Immature natural killer cell (primary cell): Measurements from ENCODE around the gene INPP4A. TPM values are rescaled to one million over a fixed set of nuclear protein-coding genes. Genes with fewer than 3 reads are reported as not detected.
A peak's percentile ranks its signal among the peaks of the same experiment; 100 is the strongest.

ENCODE experiments used
- DNase-seq, 3 donors: peaks; one replicate each; pipeline ENCODE4 v3.0.0; 2022; ENCODE audit warnings: mixed read lengths in 1 of 3
- H3K27ac Mint-ChIP-seq, 6 donors: one replicate each; pipeline ENCODE4 v1.8.0; 2020; ENCODE audit warnings: mixed read lengths in 6 of 6, mild to moderate bottlenecking in 5 of 6, inconsistent platforms in 4 of 6, moderate library complexity in 3 of 6
- H3K27me3 Mint-ChIP-seq, 3 donors: one replicate each; pipeline ENCODE4 v1.8.0; 2020 to 2021; ENCODE audit warnings: low read depth in 3 of 3, mild to moderate bottlenecking in 3 of 3, mixed read lengths in 3 of 3, moderate library complexity in 3 of 3, inconsistent platforms in 1 of 3
- H3K36me3 Mint-ChIP-seq, 3 donors: one replicate each; pipeline ENCODE4 v1.8.0; 2020; ENCODE audit warnings: mixed read lengths in 3 of 3, inconsistent platforms in 2 of 3, mild to moderate bottlenecking in 2 of 3
- H3K4me1 Mint-ChIP-seq, 2 donors: one replicate each; pipeline ENCODE4 v1.8.0; 2020; ENCODE audit warnings: inconsistent platforms in 2 of 2, mild to moderate bottlenecking in 2 of 2, mixed read lengths in 2 of 2, moderate library complexity in 1 of 2
- H3K4me3 Mint-ChIP-seq, 5 donors: one replicate each; pipeline ENCODE4 v1.8.0; 2020; ENCODE audit warnings: mild to moderate bottlenecking in 5 of 5, mixed read lengths in 5 of 5, inconsistent platforms in 3 of 5, moderate library complexity in 3 of 5
- H3K9me3 Mint-ChIP-seq, 6 donors: one replicate each; pipeline ENCODE4 v1.8.0; 2020; ENCODE audit warnings: mild to moderate bottlenecking in 6 of 6, mixed read lengths in 6 of 6, inconsistent platforms in 4 of 6, moderate library complexity in 3 of 6
- polyA plus RNA-seq, 3 donors: library from polyadenylated mRNA; unstranded; fragments of 300-500 nt; fragmentation: Illumina TruSeq; gene quantifications; one replicate each; pipeline ENCODE4 v1.2.3, GENCODE V29; 2021

Gene INPP4A
- polyA plus RNA-seq, 3 donors from 2014 or later = 34.1 to 101 (median 35.0) TPM

GRCh38 chr2:98458667-98459380 lies 14.2 kb downstream of the INPP4A start:
- peaks cover 0 to 13% (median 6%) of the 10 kb centered on the region in 3 donors for H3K36me3 Mint-ChIP-seq
- no peak for DNase-seq
- peak overlapping the region; percentile 78 to 92 (median 81) for H3K4me3 Mint-ChIP-seq
- H3K27me3 Mint-ChIP-seq = peaks cover 0 to 14% (median 3%) of the 10 kb centered on the region in 3 donors
- H3K27ac Mint-ChIP-seq = peak overlapping the region; percentile 95 to 99 (median 96)
- H3K4me1 Mint-ChIP-seq = peaks cover 93 to 94% of the 10 kb centered on the region in 2 donors
- H3K9me3 Mint-ChIP-seq = no peaks in the 10 kb centered on the region

- Mint-ChIP-seq H3K4me3 (peak overlapping the region; percentile 78 to 92 (median 86)), H3K36me3 (peaks cover 0 to 13% (median 6%) of the 10 kb centered on the region in 3 donors), H3K9me3 (no peaks in the 10 kb centered on the region), H3K27ac (peak overlapping the region; percentile 96 to 99 (median 97)), H3K27me3 (peaks cover 0 to 16% (median 3%) of the 10 kb centered on the region in 3 donors), H3K4me1 (peaks cover 93 to 94% of the 10 kb centered on the region in 2 donors)
- no peak for DNase-seq
These were observed 15.0 kb downstream of the INPP4A start for GRCh38 chr2:98459496-98460175.

GRCh38 chr2:98460573-98461497 lies 16.2 kb downstream of the INPP4A start:
- peak overlapping the region; percentile 96 to 99 (median 97) for H3K27ac Mint-ChIP-seq
- H3K9me3 Mint-ChIP-seq = no peaks in the 10 kb centered on the region
- H3K36me3 Mint-ChIP-seq = peaks cover 0 to 10% (median 4%) of the 10 kb centered on the region in 3 donors
- peak overlapping the region; percentile 78 to 92 (median 86) for H3K4me3 Mint-ChIP-seq
- peak; percentile 61 to 72 (median 68) for DNase-seq
- H3K4me1 Mint-ChIP-seq = peaks cover 93 to 94% of the 10 kb centered on the region in 2 donors
- peaks cover 4 to 21% (median 5%) of the 10 kb centered on the region in 3 donors for H3K27me3 Mint-ChIP-seq

- peak overlapping the region; percentile 96 to 99 (median 97) for H3K27ac Mint-ChIP-seq
- peak overlapping the region; percentile 55 to 92 (median 81) for H3K4me3 Mint-ChIP-seq
- H3K4me1 Mint-ChIP-seq = peaks cover 94 to 95% of the 10 kb centered on the region in 2 donors
- no peak for DNase-seq
- H3K36me3 Mint-ChIP-seq = peaks cover 0 to 8% (median 3%) of the 10 kb centered on the region in 3 donors
- no peaks in the 10 kb centered on the region for H3K9me3 Mint-ChIP-seq
- peaks cover 5 to 22% (median 7%) of the 10 kb centered on the region in 3 donors for H3K27me3 Mint-ChIP-seq
These were observed 16.9 kb downstream of the INPP4A start for GRCh38 chr2:98461498-98462049.

GRCh38 chr2:98463081-98463481 lies 18.4 kb downstream of the INPP4A start:
- DNase-seq = no peak
- peaks cover 0 to 7% (median 3%) of the 10 kb centered on the region in 3 donors for H3K36me3 Mint-ChIP-seq

GRCh38 chr2:98463551-98463971 lies 18.9 kb downstream of the INPP4A start:
- Mint-ChIP-seq H3K4me3 (peak overlapping the region; percentile 84 to 92 (median 87)), H3K36me3 (peaks cover 0 to 7% (median 0%) of the 10 kb centered on the region in 3 donors), H3K9me3 (no peaks in the 10 kb centered on the region), H3K27ac (peak overlapping the region; percentile 93 to 98 (median 96)), H3K4me1 (peaks cover 94 to 96% of the 10 kb centered on the region in 2 donors), H3K27me3 (peaks cover 7 to 25% (median 15%) of the 10 kb centered on the region in 3 donors)
- no peak for DNase-seq

More at GRCh38 chr2:98463081-98463481, 18.4 kb downstream of the INPP4A start:
- peaks cover 94 to 96% of the 10 kb centered on the region in 2 donors for H3K4me1 Mint-ChIP-seq
- peak overlapping the region; percentile 84 to 92 (median 87) for H3K4me3 Mint-ChIP-seq
- H3K27ac Mint-ChIP-seq = peak overlapping the region; percentile 93 to 98 (median 96)
- no peaks in the 10 kb centered on the region for H3K9me3 Mint-ChIP-seq
- peaks cover 7 to 25% (median 14%) of the 10 kb centered on the region in 3 donors for H3K27me3 Mint-ChIP-seq

- DNase-seq = peak; percentile 58 to 66 (median 65)
- Mint-ChIP-seq H3K4me1 (peaks cover 94 to 96% of the 10 kb centered on the region in 2 donors), H3K36me3 (peaks cover 0 to 7% (median 0%) of the 10 kb centered on the region in 3 donors), H3K4me3 (peak overlapping the region; percentile 84 to 92 (median 87)), H3K27ac (peak overlapping the region; percentile 93 to 98 (median 96)), H3K9me3 (no peaks in the 10 kb centered on the region), H3K27me3 (peaks cover 7 to 29% (median 17%) of the 10 kb centered on the region in 3 donors)
These were observed 19.5 kb downstream of the INPP4A start for GRCh38 chr2:98463988-98464771.

- Mint-ChIP-seq H3K4me3 (peak overlapping the region; percentile 84 to 92 (median 87)), H3K4me1 (peaks cover 93 to 96% of the 10 kb centered on the region in 2 donors), H3K36me3 (peaks cover 0 to 7% (median 3%) of the 10 kb centered on the region in 3 donors), H3K27me3 (peaks cover 7 to 29% (median 19%) of the 10 kb centered on the region in 3 donors), H3K9me3 (no peaks in the 10 kb centered on the region), H3K27ac (peak overlapping the region; percentile 93 to 98 (median 96))
- peak; percentile 75 to 76 (median 75) for DNase-seq
These were observed 20.2 kb downstream of the INPP4A start for GRCh38 chr2:98464772-98465310.

GRCh38 chr2:98465456-98466226 lies 21.0 kb downstream of the INPP4A start:
- H3K27ac Mint-ChIP-seq = peak overlapping the region; percentile 93 to 98 (median 96)
- no peaks in the 10 kb centered on the region for H3K9me3 Mint-ChIP-seq
- peak overlapping the region; percentile 84 to 92 (median 87) for H3K4me3 Mint-ChIP-seq
- peaks cover 93 to 96% of the 10 kb centered on the region in 2 donors for H3K4me1 Mint-ChIP-seq
- peaks cover 0 to 7% (median 4%) of the 10 kb centered on the region in 3 donors for H3K36me3 Mint-ChIP-seq
- DNase-seq = peak; percentile 76 to 80 (median 79)
- peaks cover 7 to 25% (median 21%) of the 10 kb centered on the region in 3 donors for H3K27me3 Mint-ChIP-seq

- peaks cover 4 to 21% (median 21%) of the 10 kb centered on the region in 3 donors for H3K27me3 Mint-ChIP-seq
- H3K9me3 Mint-ChIP-seq = no peaks in the 10 kb centered on the region
- peaks cover 3 to 7% (median 3%) of the 10 kb centered on the region in 3 donors for H3K36me3 Mint-ChIP-seq
- H3K4me3 Mint-ChIP-seq = peak overlapping the region; percentile 84 to 92 (median 87)
- DNase-seq = peak; percentile 65 to 73 (median 69)
- H3K4me1 Mint-ChIP-seq = peaks cover 93 to 96% of the 10 kb centered on the region in 2 donors
- peak overlapping the region; percentile 93 to 98 (median 96) for H3K27ac Mint-ChIP-seq
These were observed 22.5 kb downstream of the INPP4A start for GRCh38 chr2:98467082-98467536.

- peaks cover 4 to 21% (median 21%) of the 10 kb centered on the region in 3 donors for H3K27me3 Mint-ChIP-seq
- H3K4me3 Mint-ChIP-seq = peak overlapping the region; percentile 84 to 92 (median 87)
- H3K27ac Mint-ChIP-seq = peak overlapping the region; percentile 94 to 98 (median 96)
- H3K9me3 Mint-ChIP-seq = no peaks in the 10 kb centered on the region
- no peak for DNase-seq
- H3K4me1 Mint-ChIP-seq = peaks cover 97 to 98% of the 10 kb centered on the region in 2 donors
- peaks cover 3 to 7% (median 3%) of the 10 kb centered on the region in 3 donors for H3K36me3 Mint-ChIP-seq
These were observed 23.0 kb downstream of the INPP4A start for GRCh38 chr2:98467652-98468051.
